Activated naive CD8-positive, alpha-beta T cell treated with anti-CD3 and anti-CD28 coated beads for 36 hours (primary cell): ENCODE data around the gene LAMTOR1. TPM values are rescaled to one million over a fixed set of nuclear protein-coding genes. Genes with fewer than 3 reads are reported as not detected.

Experiments used
- DNase-seq: peaks from one replicate; pipeline ENCODE4 v3.0.0; 2021
- H3K27ac Mint-ChIP-seq: one replicate; pipeline ENCODE4 v1.8.0; 2022; ENCODE audit warnings: mild to moderate bottlenecking, moderate library complexity, mixed read lengths
- H3K27me3 Mint-ChIP-seq: one replicate; pipeline ENCODE4 v1.8.0; 2022; ENCODE audit warnings: mild to moderate bottlenecking, mixed read lengths
- H3K36me3 Mint-ChIP-seq: one replicate; pipeline ENCODE4 v1.8.0; 2021; ENCODE audit warnings: mild to moderate bottlenecking, mixed read lengths
- H3K4me1 Mint-ChIP-seq: one replicate; pipeline ENCODE4 v1.8.0; 2021; ENCODE audit warnings: mixed read lengths
- H3K4me3 Mint-ChIP-seq: one replicate; pipeline ENCODE4 v1.8.0; 2022; ENCODE audit warnings: mild to moderate bottlenecking, moderate library complexity, mixed read lengths
- H3K9me3 Mint-ChIP-seq: one replicate; pipeline ENCODE4 v1.8.0; 2022; ENCODE audit warnings: mixed read lengths
- total RNA-seq, 2 experiments: library from RNA; stranded (reverse); gene quantifications; one replicate each; pipeline ENCODE4 v1.2.3, GENCODE V29; 2021

Gene LAMTOR1
- total RNA-seq, 2 experiments from 2014 or later, result 65.5 to 66.2 TPM

DNA sequence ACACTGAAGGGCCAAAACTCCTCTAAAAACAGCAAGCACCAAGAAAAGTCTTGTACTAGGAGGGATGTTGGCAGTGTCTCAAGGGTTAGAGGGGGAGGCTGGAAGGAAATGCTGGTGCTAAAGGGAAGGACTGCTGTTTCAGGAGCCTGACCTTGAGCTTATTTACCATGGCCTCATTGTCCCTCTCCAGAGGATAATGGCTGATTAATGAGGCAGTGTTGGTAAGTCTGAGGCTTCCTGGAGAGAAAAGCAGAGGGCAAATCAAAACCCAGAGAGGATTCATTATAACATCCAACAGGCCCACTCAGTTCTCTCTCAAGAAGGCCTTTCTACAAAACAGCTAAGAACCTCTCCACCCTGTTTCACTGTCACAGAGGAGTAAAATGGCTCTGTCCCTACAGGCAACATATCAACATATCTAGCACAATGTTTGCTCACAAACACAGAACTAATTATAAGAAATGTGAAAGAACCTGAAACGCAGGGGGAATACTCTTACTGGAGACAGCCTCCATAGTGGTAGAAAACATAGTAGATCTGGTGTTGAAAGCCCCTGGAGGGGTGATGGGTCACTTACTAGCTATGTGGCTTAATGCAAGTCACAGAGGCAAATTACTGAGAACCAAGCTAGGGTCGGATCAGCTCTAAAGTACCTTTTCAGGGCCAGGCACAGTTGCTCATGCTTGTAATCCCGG, 54.2 kb downstream of the LAMTOR1 start:
- Mint-ChIP-seq H3K27ac (no peak overlapping the region), H3K36me3 (peaks cover 7% of the 10 kb centered on the region), H3K27me3 (no peaks in the 10 kb centered on the region), H3K9me3 (no peaks in the 10 kb centered on the region), H3K4me1 (peaks cover 10% of the 10 kb centered on the region), H3K4me3 (no peak overlapping the region)
- DNase-seq, result no peak

Other genes starting within 250 kb of the LAMTOR1 start
- gene DEFB131B, start 224.8 kb downstream of the LAMTOR1 start, total RNA-seq, result not detected
- gene XNDC1N, start 174.7 kb downstream of the LAMTOR1 start, total RNA-seq, result 10 to 100 TPM; 10.8 to 12.4 TPM
- 10 to 100 TPM; 28.3 to 30.7 TPM for gene RNF121, start 174.3 kb downstream of the LAMTOR1 start, total RNA-seq
- 1 to 10 TPM; 6.9 to 7.4 TPM for gene IL18BP, start 104.4 kb downstream of the LAMTOR1 start, total RNA-seq
- 100 to 1,000 TPM; 120 to 121 TPM for gene NUMA1, start 22.8 kb downstream of the LAMTOR1 start, total RNA-seq
- gene LRRC51, start 22.4 kb downstream of the LAMTOR1 start, total RNA-seq, result 10 to 100 TPM in 1 of 2 experiments, 1 to 10 TPM in 1; 7.0 to 10.0 TPM
- not detected for gene TOMT, start 2.6 kb upstream of the LAMTOR1 start, total RNA-seq
- 10 to 100 TPM; 70.4 to 71.8 TPM for gene ANAPC15, start 9.4 kb upstream of the LAMTOR1 start, total RNA-seq
- not detected for gene FOLR3, start 32.4 kb upstream of the LAMTOR1 start, total RNA-seq
- not detected for gene FOLR1, start 88.8 kb upstream of the LAMTOR1 start, total RNA-seq
- not detected for gene FOLR2, start 113.5 kb upstream of the LAMTOR1 start, total RNA-seq
- 10 to 100 TPM; 69.5 to 71.2 TPM for gene INPPL1, start 121.5 kb upstream of the LAMTOR1 start, total RNA-seq
- not detected for gene PHOX2A, start 140.9 kb upstream of the LAMTOR1 start, total RNA-seq